ENCODE results near the gene C1orf210. TPM values are rescaled to one million over a fixed set of nuclear protein-coding genes. Genes with fewer than 3 reads are reported as not detected.
A peak's percentile ranks its signal among the peaks of the same experiment; 100 is the strongest.

The C1orf210 gene
- total and polyA plus RNA-seq, 9 of the 15 experiments (the other 6 are each of a cell fraction or from before 2014, with no cell fraction given), result 0.21 TPM; not detected in 8

DNA sequence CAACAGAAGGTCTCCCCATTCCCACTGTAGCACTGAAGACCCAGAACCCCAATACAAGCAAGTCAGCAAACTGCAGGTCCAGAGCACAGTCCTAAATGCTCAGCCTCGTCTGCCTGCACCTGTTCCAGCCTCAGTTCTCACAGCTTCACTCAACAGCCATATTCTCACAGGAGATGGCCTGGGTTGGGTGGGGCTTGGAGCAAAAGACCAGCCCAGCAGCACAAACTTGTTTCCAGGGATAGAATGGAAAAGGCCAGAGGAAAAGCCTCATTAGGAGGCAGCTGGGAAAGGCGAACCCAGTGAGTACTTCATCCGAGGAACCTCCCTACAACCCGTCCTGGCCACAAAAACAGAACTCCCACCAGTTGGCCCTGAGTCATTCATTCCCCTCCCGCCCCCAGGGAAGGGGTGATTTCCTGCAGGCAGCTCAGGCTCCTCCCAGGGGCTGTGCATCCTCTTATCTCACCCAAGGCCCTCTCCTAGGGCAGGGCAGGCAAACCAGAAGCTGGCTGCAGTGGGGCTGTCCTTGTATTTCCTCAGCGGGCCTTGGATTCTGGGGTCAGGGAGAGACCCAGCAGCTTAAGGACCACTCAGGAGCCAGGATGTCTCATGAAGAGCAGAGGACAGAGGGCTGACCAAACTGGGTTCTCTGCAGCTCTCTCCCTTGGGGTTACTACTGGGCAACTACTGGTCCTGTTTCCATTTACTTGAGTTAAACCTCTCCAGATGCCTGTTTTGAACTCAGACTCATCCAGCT is 44.8 kb upstream of the C1orf210 start (continued):
- TF ChIP-seq MYNN (IDR thresholded peaks at IDR 0.05), result peak; percentile 68; the same call in 1 of the 2 replicates
- no peak for TF ChIP-seq MYNN (CRISPR knock-in tag; IDR thresholded peaks at IDR 0.05)
- TF ChIP-seq XRCC5 (IDR thresholded peaks at IDR 0.05; ENCODE audit: low read depth, low read length), result peak; percentile 22; the same call in 1 of the 2 replicates
- TF ChIP-seq JUN (IDR thresholded peaks at IDR 0.05; ENCODE audit: borderline replicate concordance, low read depth, low read length), result peak; percentile 91
- TF ChIP-seq JUN (CRISPR knock-in tag; IDR thresholded peaks at IDR 0.05; ENCODE audit: borderline replicate concordance), result no peak
- TF ChIP-seq, protein P1, sequence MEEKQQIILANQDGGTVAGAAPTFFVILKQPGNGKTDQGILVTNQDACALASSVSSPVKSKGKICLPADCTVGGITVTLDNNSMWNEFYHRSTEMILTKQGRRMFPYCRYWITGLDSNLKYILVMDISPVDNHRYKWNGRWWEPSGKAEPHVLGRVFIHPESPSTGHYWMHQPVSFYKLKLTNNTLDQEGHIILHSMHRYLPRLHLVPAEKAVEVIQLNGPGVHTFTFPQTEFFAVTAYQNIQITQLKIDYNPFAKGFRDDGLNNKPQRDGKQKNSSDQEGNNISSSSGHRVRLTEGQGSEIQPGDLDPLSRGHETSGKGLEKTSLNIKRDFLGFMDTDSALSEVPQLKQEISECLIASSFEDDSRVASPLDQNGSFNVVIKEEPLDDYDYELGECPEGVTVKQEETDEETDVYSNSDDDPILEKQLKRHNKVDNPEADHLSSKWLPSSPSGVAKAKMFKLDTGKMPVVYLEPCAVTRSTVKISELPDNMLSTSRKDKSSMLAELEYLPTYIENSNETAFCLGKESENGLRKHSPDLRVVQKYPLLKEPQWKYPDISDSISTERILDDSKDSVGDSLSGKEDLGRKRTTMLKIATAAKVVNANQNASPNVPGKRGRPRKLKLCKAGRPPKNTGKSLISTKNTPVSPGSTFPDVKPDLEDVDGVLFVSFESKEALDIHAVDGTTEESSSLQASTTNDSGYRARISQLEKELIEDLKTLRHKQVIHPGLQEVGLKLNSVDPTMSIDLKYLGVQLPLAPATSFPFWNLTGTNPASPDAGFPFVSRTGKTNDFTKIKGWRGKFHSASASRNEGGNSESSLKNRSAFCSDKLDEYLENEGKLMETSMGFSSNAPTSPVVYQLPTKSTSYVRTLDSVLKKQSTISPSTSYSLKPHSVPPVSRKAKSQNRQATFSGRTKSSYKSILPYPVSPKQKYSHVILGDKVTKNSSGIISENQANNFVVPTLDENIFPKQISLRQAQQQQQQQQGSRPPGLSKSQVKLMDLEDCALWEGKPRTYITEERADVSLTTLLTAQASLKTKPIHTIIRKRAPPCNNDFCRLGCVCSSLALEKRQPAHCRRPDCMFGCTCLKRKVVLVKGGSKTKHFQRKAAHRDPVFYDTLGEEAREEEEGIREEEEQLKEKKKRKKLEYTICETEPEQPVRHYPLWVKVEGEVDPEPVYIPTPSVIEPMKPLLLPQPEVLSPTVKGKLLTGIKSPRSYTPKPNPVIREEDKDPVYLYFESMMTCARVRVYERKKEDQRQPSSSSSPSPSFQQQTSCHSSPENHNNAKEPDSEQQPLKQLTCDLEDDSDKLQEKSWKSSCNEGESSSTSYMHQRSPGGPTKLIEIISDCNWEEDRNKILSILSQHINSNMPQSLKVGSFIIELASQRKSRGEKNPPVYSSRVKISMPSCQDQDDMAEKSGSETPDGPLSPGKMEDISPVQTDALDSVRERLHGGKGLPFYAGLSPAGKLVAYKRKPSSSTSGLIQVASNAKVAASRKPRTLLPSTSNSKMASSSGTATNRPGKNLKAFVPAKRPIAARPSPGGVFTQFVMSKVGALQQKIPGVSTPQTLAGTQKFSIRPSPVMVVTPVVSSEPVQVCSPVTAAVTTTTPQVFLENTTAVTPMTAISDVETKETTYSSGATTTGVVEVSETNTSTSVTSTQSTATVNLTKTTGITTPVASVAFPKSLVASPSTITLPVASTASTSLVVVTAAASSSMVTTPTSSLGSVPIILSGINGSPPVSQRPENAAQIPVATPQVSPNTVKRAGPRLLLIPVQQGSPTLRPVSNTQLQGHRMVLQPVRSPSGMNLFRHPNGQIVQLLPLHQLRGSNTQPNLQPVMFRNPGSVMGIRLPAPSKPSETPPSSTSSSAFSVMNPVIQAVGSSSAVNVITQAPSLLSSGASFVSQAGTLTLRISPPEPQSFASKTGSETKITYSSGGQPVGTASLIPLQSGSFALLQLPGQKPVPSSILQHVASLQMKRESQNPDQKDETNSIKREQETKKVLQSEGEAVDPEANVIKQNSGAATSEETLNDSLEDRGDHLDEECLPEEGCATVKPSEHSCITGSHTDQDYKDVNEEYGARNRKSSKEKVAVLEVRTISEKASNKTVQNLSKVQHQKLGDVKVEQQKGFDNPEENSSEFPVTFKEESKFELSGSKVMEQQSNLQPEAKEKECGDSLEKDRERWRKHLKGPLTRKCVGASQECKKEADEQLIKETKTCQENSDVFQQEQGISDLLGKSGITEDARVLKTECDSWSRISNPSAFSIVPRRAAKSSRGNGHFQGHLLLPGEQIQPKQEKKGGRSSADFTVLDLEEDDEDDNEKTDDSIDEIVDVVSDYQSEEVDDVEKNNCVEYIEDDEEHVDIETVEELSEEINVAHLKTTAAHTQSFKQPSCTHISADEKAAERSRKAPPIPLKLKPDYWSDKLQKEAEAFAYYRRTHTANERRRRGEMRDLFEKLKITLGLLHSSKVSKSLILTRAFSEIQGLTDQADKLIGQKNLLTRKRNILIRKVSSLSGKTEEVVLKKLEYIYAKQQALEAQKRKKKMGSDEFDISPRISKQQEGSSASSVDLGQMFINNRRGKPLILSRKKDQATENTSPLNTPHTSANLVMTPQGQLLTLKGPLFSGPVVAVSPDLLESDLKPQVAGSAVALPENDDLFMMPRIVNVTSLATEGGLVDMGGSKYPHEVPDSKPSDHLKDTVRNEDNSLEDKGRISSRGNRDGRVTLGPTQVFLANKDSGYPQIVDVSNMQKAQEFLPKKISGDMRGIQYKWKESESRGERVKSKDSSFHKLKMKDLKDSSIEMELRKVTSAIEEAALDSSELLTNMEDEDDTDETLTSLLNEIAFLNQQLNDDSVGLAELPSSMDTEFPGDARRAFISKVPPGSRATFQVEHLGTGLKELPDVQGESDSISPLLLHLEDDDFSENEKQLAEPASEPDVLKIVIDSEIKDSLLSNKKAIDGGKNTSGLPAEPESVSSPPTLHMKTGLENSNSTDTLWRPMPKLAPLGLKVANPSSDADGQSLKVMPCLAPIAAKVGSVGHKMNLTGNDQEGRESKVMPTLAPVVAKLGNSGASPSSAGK (IDR thresholded peaks at IDR 0.05), result peak; percentile 82
- TF ChIP-seq KDM4B (IDR thresholded peaks at IDR 0.05; ENCODE audit: borderline replicate concordance in 2 of 2, low read depth in 1 of 2), result peak in 1 of 2 experiments; percentile 30; a peak in 1 of 4 replicates
- peak; percentile 78 for TF ChIP-seq SMARCC2 (IDR thresholded peaks at IDR 0.05; ENCODE audit: low read depth)
- TF ChIP-seq MAFG (tag; conservative IDR thresholded peaks at IDR 0.05), result peak; percentile 51
- TF ChIP-seq, protein P2, sequence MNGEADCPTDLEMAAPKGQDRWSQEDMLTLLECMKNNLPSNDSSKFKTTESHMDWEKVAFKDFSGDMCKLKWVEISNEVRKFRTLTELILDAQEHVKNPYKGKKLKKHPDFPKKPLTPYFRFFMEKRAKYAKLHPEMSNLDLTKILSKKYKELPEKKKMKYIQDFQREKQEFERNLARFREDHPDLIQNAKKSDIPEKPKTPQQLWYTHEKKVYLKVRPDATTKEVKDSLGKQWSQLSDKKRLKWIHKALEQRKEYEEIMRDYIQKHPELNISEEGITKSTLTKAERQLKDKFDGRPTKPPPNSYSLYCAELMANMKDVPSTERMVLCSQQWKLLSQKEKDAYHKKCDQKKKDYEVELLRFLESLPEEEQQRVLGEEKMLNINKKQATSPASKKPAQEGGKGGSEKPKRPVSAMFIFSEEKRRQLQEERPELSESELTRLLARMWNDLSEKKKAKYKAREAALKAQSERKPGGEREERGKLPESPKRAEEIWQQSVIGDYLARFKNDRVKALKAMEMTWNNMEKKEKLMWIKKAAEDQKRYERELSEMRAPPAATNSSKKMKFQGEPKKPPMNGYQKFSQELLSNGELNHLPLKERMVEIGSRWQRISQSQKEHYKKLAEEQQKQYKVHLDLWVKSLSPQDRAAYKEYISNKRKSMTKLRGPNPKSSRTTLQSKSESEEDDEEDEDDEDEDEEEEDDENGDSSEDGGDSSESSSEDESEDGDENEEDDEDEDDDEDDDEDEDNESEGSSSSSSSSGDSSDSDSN (IDR thresholded peaks at IDR 0.05; ENCODE audit: borderline replicate concordance in 1 of 2, low read depth in 2 of 2, low read length in 2 of 2), result peak in 1 of 2 experiments; percentile 77; a peak in 2 of 4 replicates
- TF ChIP-seq OTX1 (CRISPR knock-in tag; IDR thresholded peaks at IDR 0.05), result peak; percentile 45; the same call in 1 of the 2 replicates
- no peak for TF ChIP-seq CCAR2 (IDR thresholded peaks at IDR 0.05; ENCODE audit: low read depth, low read length)
- peak in 1 of 2 experiments; percentile 77; a peak in 2 of 4 replicates for TF ChIP-seq SRF (CRISPR knock-in tag; IDR thresholded peaks at IDR 0.05)
